ENCODE data around the gene GUCY1A1.

The GUCY1A1 gene

DNA sequence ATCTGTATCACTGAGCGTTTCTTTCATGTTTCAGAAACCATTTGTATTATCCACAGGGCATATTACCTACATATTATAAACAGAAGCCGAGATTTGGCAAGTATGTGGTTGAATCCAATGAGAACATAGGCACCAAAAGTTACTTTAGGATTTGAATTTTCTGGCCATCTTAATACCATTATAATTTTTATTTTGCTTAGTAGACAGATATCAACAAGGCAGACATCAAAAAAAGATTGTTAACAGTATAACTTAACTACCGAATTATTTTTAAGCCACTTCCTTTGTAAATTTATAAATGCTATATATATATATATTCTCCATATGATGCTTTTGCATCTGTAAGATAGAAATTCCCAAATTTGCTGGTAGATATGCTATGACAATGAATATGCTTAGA is 94.4 kb downstream of the GUCY1A1 start:
- TF ChIP-seq ZFP3 (CRISPR knock-in tag; IDR thresholded peaks at IDR 0.05): no peak
- TF ChIP-seq, protein P1, sequence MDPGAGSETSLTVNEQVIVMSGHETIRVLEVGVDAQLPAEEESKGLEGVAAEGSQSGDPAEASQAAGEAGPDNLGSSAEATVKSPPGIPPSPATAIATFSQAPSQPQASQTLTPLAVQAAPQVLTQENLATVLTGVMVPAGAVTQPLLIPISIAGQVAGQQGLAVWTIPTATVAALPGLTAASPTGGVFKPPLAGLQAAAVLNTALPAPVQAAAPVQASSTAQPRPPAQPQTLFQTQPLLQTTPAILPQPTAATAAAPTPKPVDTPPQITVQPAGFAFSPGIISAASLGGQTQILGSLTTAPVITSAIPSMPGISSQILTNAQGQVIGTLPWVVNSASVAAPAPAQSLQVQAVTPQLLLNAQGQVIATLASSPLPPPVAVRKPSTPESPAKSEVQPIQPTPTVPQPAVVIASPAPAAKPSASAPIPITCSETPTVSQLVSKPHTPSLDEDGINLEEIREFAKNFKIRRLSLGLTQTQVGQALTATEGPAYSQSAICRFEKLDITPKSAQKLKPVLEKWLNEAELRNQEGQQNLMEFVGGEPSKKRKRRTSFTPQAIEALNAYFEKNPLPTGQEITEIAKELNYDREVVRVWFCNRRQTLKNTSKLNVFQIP (CRISPR knock-in tag; IDR thresholded peaks at IDR 0.05; ENCODE audit: borderline replicate concordance, low read depth): no peak
- TF ChIP-seq, protein P2, sequence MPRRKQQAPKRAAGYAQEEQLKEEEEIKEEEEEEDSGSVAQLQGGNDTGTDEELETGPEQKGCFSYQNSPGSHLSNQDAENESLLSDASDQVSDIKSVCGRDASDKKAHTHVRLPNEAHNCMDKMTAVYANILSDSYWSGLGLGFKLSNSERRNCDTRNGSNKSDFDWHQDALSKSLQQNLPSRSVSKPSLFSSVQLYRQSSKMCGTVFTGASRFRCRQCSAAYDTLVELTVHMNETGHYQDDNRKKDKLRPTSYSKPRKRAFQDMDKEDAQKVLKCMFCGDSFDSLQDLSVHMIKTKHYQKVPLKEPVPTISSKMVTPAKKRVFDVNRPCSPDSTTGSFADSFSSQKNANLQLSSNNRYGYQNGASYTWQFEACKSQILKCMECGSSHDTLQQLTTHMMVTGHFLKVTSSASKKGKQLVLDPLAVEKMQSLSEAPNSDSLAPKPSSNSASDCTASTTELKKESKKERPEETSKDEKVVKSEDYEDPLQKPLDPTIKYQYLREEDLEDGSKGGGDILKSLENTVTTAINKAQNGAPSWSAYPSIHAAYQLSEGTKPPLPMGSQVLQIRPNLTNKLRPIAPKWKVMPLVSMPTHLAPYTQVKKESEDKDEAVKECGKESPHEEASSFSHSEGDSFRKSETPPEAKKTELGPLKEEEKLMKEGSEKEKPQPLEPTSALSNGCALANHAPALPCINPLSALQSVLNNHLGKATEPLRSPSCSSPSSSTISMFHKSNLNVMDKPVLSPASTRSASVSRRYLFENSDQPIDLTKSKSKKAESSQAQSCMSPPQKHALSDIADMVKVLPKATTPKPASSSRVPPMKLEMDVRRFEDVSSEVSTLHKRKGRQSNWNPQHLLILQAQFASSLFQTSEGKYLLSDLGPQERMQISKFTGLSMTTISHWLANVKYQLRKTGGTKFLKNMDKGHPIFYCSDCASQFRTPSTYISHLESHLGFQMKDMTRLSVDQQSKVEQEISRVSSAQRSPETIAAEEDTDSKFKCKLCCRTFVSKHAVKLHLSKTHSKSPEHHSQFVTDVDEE (CRISPR knock-in tag; IDR thresholded peaks at IDR 0.05): no peak
- ATAC-seq: no peak

DNA sequence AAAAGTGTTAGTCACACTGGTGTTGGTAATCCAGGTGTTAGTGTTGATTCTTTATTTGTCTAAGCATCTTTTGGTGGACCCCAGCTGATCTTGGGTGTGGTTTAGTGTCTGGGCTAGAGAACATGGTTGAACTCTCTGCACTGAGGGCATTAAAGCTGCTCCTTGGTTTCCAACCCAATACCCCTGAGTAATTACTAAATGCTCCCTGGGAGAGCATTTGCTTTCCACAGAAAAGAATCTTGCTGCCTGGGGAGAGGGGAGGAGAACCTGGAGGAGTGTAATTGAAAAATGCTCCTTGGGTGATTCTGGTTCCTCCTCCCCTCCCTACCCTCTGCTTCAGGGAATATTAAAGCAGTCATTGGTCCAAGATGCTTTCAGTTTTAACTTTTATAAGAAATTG is 95.3 kb downstream of the GUCY1A1 start:
- TF ChIP-seq SNAI2 (CRISPR knock-in tag; IDR thresholded peaks at IDR 0.05) (no peak), ISL1 (CRISPR knock-in tag; IDR thresholded peaks at IDR 0.05) (no peak), OSR1 (CRISPR knock-in tag; IDR thresholded peaks at IDR 0.05) (no peak), ARNTL (CRISPR knock-in tag; IDR thresholded peaks at IDR 0.05; ENCODE audit: borderline replicate concordance, low read depth) (no peak), TCF4 (CRISPR knock-in tag; IDR thresholded peaks at IDR 0.05; ENCODE audit: borderline replicate concordance) (no peak), ZFP30 (CRISPR knock-in tag; IDR thresholded peaks at IDR 0.05) (no peak), CSDC2 (CRISPR knock-in tag; IDR thresholded peaks at IDR 0.05) (no peak), ZFP3 (CRISPR knock-in tag; IDR thresholded peaks at IDR 0.05) (no peak), RARB (CRISPR knock-in tag; IDR thresholded peaks at IDR 0.05) (no peak), ZC3H10 (CRISPR knock-in tag; IDR thresholded peaks at IDR 0.05) (no peak), ESRRG (CRISPR knock-in tag; IDR thresholded peaks at IDR 0.05) (no peak), PPARA (CRISPR knock-in tag; IDR thresholded peaks at IDR 0.05; ENCODE audit: borderline replicate concordance) (no peak), TOX (CRISPR knock-in tag; IDR thresholded peaks at IDR 0.05; ENCODE audit: borderline replicate concordance) (no peak), ZNF70 (CRISPR knock-in tag; IDR thresholded peaks at IDR 0.05) (no peak)
- TF ChIP-seq, protein P2 (CRISPR knock-in tag; IDR thresholded peaks at IDR 0.05): no peak
- TF ChIP-seq, protein P3, sequence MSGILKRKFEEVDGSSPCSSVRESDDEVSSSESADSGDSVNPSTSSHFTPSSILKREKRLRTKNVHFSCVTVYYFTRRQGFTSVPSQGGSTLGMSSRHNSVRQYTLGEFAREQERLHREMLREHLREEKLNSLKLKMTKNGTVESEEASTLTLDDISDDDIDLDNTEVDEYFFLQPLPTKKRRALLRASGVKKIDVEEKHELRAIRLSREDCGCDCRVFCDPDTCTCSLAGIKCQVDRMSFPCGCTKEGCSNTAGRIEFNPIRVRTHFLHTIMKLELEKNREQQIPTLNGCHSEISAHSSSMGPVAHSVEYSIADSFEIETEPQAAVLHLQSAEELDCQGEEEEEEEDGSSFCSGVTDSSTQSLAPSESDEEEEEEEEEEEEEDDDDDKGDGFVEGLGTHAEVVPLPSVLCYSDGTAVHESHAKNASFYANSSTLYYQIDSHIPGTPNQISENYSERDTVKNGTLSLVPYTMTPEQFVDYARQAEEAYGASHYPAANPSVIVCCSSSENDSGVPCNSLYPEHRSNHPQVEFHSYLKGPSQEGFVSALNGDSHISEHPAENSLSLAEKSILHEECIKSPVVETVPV (CRISPR knock-in tag; IDR thresholded peaks at IDR 0.05): no peak
- TF ChIP-seq, protein P4, sequence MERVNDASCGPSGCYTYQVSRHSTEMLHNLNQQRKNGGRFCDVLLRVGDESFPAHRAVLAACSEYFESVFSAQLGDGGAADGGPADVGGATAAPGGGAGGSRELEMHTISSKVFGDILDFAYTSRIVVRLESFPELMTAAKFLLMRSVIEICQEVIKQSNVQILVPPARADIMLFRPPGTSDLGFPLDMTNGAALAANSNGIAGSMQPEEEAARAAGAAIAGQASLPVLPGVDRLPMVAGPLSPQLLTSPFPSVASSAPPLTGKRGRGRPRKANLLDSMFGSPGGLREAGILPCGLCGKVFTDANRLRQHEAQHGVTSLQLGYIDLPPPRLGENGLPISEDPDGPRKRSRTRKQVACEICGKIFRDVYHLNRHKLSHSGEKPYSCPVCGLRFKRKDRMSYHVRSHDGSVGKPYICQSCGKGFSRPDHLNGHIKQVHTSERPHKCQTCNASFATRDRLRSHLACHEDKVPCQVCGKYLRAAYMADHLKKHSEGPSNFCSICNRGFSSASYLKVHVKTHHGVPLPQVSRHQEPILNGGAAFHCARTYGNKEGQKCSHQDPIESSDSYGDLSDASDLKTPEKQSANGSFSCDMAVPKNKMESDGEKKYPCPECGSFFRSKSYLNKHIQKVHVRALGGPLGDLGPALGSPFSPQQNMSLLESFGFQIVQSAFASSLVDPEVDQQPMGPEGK (CRISPR knock-in tag; IDR thresholded peaks at IDR 0.05; ENCODE audit: borderline replicate concordance): no peak
- TF ChIP-seq, protein P5, sequence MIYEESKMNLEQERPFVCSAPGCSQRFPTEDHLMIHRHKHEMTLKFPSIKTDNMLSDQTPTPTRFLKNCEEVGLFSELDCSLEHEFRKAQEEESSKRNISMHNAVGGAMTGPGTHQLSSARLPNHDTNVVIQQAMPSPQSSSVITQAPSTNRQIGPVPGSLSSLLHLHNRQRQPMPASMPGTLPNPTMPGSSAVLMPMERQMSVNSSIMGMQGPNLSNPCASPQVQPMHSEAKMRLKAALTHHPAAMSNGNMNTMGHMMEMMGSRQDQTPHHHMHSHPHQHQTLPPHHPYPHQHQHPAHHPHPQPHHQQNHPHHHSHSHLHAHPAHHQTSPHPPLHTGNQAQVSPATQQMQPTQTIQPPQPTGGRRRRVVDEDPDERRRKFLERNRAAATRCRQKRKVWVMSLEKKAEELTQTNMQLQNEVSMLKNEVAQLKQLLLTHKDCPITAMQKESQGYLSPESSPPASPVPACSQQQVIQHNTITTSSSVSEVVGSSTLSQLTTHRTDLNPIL (CRISPR knock-in tag; IDR thresholded peaks at IDR 0.05; ENCODE audit: low read depth): no peak
- TF ChIP-seq, protein P1 (CRISPR knock-in tag; IDR thresholded peaks at IDR 0.05; ENCODE audit: borderline replicate concordance, low read depth): no peak
- ATAC-seq: no peak

Data from SK-N-SH treated with all-trans-retinoic acid at 6 μM for 48 hours (cell line).